Stimulated activated CD4-positive, alpha-beta T cell treated with anti-CD3 and anti-CD28 coated beads, TNF-alpha, amount 100 ng/mL, for 48 hours (primary cell): Measurements from ENCODE around the gene GUCA1C.

Experiments used
- DNase-seq, 3 donors: peaks; one replicate each; pipeline ENCODE4 v3.0.0-alpha.2; 2020; ENCODE audit warnings: low read depth in 3 of 3

Gene GUCA1C

GRCh38 chr3:108953700-108954099, at the start of gene GUCA1C:
TSS of gene GUCA1C (minus strand) at chr3:108953879. CDS start at chr3:108953762, 117 bp downstream.
- no peak for DNase-seq

- DNase-seq = no peak
Observed at GRCh38 chr3:108998436-108998835, 44.8 kb upstream of the GUCA1C start.

GRCh38 chr3:108985844-108986243, 32.2 kb upstream of the GUCA1C start:
- no peak for DNase-seq

- no peak for DNase-seq
Observed at GRCh38 chr3:108983051-108983450, 29.4 kb upstream of the GUCA1C start.

- no peak for DNase-seq
Observed at GRCh38 chr3:108976058-108976457, 22.4 kb upstream of the GUCA1C start.

GRCh38 chr3:108973019-108973418, 19.3 kb upstream of the GUCA1C start:
- DNase-seq = no peak

- no peak for DNase-seq
Observed at GRCh38 chr3:108972482-108972881, 18.8 kb upstream of the GUCA1C start.

- DNase-seq = no peak
Observed at GRCh38 chr3:108970561-108970960, 16.9 kb upstream of the GUCA1C start.

- DNase-seq = no peak
Observed at GRCh38 chr3:108966773-108967172, 13.1 kb upstream of the GUCA1C start.

GRCh38 chr3:108959017-108959416, 5.3 kb upstream of the GUCA1C start:
- no peak for DNase-seq

- DNase-seq = no peak
Observed at GRCh38 chr3:108953210-108953609, 469 bp downstream of the GUCA1C start.

- no peak for DNase-seq
Observed at GRCh38 chr3:108951820-108952501, 1.7 kb downstream of the GUCA1C start.

GRCh38 chr3:108947855-108948254, 5.8 kb downstream of the GUCA1C start:
- no peak for DNase-seq

GRCh38 chr3:108946292-108947285, 7.1 kb downstream of the GUCA1C start:
- no peak for DNase-seq

GRCh38 chr3:108940568-108941263, 13.0 kb downstream of the GUCA1C start:
- DNase-seq = no peak

GRCh38 chr3:108940166-108940565, 13.5 kb downstream of the GUCA1C start:
- DNase-seq = no peak

GRCh38 chr3:108936924-108937689, 16.6 kb downstream of the GUCA1C start:
- no peak for DNase-seq

- no peak for DNase-seq
Observed at GRCh38 chr3:108931035-108931434, 22.6 kb downstream of the GUCA1C start.

GRCh38 chr3:108918866-108919265, 34.8 kb downstream of the GUCA1C start:
- DNase-seq = no peak

- DNase-seq = peak; percentile 39 to 51 (median 51)
Observed at GRCh38 chr3:108914774-108915641, 38.7 kb downstream of the GUCA1C start.
